ENCODE measurements around the gene TBX19.

DNA sequence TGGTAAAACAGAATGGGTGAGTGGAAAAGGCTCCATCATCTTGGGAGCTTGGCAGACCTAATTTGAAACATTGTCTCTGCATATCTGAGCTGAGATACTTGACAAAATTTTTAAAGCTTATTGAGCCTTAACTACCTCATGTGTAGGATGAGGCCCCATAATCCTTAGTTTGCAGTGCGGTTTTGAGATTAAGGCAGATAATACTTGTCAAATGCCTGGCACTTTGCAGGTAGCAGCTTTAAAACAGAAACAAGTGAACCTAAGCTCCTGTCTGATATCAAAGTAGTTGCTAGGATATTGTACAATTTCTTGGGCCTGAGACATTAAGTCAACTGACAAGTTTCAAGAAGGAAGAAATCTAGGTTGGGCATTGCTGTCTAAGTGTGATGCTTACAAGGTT is 65.3 kb downstream of the TBX19 start:
- TF ChIP-seq, protein P1, sequence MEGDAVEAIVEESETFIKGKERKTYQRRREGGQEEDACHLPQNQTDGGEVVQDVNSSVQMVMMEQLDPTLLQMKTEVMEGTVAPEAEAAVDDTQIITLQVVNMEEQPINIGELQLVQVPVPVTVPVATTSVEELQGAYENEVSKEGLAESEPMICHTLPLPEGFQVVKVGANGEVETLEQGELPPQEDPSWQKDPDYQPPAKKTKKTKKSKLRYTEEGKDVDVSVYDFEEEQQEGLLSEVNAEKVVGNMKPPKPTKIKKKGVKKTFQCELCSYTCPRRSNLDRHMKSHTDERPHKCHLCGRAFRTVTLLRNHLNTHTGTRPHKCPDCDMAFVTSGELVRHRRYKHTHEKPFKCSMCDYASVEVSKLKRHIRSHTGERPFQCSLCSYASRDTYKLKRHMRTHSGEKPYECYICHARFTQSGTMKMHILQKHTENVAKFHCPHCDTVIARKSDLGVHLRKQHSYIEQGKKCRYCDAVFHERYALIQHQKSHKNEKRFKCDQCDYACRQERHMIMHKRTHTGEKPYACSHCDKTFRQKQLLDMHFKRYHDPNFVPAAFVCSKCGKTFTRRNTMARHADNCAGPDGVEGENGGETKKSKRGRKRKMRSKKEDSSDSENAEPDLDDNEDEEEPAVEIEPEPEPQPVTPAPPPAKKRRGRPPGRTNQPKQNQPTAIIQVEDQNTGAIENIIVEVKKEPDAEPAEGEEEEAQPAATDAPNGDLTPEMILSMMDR (IDR thresholded peaks at IDR 0.05): no peak
- TF ChIP-seq POLR2A (IDR thresholded peaks at IDR 0.05): no peak

Measured in testis (tissue), 2 donors.